ENCODE data around the gene KCNH3.

The KCNH3 gene

DNA sequence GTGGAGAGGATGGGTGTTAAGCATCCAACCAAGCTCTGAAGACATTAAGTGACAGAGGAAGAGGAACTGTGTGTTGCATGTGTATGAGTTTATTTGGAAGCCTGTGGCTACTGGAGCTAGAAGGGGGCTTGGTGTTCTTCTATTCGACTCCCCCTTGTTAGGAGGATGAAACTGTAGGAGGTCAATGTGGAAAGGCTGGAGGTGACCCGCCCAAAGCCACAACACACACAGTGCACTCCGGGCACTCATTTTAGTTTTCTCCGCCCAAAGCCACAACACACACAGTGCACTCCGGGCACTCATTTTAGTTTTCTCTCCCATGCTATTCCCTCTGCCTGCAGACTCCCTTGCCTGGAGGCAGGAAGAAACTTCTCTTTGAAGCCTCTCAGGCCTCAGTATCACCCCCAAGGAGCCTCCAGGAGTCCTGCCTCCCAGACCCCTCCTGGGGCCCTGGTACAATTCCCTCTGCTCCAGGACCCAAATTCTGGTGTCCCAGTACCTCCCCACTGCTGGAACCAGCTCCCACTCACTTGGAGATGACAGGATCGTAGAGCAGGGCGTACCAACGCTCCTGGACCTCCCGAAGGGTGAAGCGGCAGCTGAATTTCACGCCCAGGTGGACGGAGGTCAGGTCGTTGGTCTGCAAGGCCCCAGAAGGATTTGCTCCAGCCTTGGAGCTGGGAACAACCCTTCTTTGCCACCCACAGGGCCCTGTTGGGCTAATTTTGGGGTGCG lies 25.3 kb downstream of the KCNH3 start:
- no peak for DNase-seq

- no peak for DNase-seq
Measured at GRCh38 chr12:49564686-49565405, 26.0 kb downstream of the KCNH3 start.

- no peak for DNase-seq
Measured at GRCh38 chr12:49565406-49566265, 26.8 kb downstream of the KCNH3 start.

GRCh38 chr12:49566361-49566760 lies 27.5 kb downstream of the KCNH3 start:
- DNase-seq, result no peak

GRCh38 chr12:49567302-49567610 lies 28.4 kb downstream of the KCNH3 start:
- no peak for DNase-seq

DNA sequence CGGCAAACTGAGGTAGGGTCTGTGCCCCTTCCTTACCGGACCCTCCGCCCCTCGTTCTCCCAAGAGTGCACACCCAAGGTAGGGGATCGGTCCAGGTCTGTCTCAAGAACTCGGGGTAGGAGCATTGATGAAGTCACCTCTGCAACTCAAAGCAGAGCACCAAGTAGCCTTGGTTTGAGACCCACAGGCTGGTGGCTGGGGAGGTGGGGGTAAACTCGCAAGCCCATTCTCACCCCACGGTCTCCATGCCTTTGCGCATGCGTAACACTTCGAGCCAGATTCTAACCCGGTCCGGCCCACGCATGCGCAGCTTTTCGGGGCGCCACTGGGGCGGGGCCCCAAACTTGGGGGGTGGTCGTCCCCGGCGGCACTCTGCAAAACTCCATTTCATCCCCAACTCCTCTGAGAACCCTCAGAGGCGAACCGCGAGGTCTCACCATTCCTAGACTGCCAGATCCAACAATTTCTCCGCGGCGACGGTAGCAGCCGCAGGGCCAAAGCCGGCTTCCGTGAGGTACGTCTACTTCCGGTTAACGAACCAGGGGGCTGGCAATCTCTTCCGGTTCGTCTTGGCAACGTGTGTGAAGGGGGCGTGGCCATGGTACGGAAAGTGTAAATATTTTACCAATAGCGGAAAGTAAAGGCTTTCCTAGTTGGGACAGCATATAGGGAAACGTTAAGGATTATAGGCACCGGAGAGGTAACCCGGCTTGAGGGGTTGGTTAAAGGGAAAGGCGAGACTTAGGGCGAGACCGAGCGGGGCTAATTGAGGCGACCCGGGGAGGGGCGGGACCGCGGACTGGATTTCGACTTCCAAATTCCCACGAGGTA lies 29.0 kb downstream of the KCNH3 start, which contains the start of gene MCRS1:
Gene MCRS1 (minus strand): TSS at position 532 of the 831 bp plus-strand sequence. CDS start 1,411 bp downstream, outside the sequence.
- peak; percentile 95 for DNase-seq

DNA sequence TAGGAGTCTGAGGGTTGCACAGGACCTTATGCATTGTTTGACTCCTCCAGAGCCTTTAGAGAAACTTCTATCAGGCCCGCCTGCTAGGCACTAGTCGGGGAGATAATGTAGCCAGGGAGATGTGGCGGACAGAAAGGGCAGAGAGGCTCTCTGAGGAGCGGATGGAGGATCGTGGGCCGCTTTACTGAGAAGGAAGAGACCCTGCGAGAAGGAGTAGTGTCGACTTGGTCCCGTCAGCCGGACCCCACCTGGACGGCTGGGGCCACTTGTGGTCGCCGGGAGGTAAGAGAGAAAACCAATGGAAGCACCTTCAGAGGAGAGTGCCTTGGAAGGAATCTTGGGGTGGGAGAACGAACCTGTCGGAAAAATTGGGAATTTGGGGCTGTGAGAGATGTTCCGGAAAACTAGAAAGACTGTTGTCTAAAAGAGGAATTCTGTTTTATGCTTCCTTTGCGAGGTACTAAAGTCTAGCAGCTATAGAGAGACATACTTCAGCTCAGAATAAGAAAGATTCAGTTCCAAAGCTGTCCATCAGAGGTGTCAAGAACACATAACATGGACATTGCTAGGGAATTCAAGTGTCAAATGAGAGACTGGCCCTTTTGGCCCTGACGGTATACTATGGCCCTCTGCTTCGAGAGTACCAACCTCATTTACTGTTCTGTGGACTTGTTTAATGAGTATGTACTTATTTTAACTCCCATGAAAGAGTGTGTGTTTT lies 29.8 kb downstream of the KCNH3 start:
- DNase-seq, result peak; percentile 17

- DNase-seq, result no peak
Measured at GRCh38 chr12:49577589-49578315, 38.9 kb downstream of the KCNH3 start.

DNA sequence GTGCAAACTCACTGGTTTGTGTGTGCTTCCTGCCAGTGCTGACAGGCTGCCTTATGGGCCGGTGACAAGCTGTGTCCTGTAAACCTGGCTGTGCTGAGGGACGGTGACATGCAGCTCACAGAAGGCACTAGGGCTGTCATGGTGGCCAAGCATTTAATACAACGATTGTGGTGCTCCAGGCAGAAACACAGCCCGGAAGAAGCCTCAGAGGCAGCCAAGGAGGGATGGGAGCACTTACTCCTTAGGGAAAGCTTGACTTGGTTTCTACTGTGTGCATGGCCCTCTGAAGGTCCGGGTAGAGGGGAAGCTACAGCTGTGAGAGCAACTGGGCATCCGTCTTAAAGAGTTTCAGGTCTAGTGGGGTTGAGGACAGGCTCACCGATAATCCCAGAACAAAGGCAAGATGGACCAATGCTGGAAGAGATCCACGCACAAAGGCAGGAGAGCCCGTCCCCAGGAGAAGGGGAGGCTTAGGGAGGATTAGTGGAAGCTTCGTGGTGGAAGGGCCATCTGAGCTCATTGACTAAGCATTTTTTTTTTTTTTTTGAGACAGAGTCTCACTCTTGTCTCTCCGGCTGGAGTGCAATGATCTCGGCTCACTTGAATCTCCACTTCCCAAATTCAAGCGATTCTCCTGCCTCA lies 39.8 kb downstream of the KCNH3 start:
- no peak for DNase-seq

- DNase-seq, result peak; percentile 71
Measured at GRCh38 chr12:49580572-49581535, 42.0 kb downstream of the KCNH3 start.

DNA sequence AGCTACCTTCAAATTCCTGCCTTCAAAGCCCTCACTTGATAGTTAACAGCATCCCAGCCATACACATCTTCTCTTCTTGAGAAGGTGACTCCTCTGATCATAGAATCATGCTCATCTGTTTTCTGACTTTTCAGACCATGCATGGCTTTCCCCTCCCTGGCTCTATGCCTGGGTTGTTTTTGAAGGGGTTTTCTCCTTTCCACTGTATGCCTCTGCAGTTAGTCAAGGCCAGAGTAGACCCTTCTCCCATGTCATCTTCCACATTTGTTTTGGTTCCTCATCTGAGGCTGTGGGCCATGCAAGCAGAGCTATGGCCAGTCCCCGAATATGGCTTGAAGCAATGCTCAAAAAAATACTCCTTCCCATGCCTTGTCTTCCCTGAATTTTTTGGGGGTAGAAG lies 43.4 kb downstream of the KCNH3 start:
- DNase-seq, result no peak

DNA sequence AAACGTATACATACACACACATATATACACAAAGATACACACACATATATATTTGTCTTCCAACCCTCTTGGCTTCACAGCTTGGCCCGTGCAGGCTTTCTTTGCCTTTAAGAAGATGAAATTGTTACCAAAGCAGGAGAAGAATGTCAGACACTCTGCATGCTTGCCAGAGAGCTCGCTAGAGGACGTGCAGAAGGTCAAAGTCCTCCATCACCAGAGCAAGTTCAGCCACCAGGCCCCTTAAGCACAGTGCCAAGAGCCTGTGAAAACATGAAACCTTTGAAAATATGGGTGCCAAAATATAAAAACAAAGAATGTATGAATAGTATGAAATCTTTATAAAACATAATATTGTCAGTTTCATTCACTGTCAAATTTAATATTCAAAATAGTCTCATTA lies 44.0 kb downstream of the KCNH3 start:
- no peak for DNase-seq

GRCh38 chr12:49583366-49584094 lies 44.7 kb downstream of the KCNH3 start:
- DNase-seq, result no peak

DNA sequence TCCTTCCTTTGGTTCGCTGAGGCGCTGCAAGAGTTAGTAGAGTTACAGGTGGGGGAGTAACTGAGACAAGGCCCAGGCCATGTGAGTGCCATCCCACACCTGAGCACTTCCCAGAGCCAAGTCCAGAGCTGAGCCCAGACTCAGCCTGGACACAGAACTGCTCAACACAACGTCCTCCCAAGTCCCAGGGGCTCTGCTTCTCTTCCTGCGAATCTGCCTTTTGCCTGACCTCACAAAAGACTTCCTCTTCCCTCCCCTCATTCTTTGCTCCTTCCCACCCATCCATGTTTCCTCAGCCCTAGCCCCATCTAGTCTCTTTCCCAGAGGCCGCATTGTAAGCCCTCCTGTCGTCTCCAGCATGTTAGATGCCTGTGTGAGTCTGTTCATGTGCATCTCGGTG lies 45.8 kb downstream of the KCNH3 start:
- DNase-seq, result no peak

DNA sequence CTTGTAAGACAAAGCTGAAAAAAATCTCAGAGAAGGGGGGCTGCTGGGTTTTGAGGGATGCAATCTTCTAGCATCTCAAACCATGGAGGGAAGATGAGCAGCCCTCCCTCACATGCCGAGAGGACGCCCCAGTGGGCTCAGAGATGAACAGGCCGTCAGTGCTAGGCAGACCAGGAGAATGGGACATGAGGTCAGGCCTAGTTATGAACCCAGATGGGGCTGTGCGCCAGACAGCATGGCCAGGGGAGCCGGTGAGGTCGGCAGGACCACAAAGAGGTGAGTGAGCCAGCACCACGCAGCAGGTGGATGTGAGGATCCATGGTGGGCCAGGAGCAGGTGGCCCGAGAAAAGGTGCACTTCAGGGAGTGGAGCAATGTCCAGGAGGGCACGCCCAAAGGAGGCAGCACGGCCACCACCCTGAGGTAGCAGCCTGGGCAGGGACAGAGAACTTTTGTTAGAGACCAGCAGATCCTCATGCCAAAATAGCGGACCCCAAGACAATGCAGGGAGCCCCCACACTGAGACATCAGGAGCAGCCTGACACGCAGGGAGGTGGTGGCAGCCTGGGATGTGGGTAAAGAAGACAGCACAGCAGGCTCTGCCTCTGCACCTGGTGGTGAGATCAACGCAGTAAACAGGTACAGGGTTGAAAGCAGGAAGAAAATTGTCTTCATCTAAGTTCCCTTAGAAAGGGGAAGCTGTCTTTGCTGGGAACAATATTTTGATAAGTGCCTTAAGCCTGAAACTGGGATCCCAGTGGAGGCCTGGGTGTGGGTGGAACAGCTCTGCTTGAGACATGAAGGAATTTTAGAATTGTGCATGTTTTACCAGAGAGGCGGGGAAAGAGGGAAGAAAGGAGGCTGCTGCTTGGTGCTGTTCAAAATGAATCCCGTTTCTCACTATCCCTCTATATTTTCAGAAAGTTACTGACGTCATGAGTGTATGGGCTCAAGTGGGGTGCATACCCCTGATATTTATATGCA lies 46.9 kb downstream of the KCNH3 start:
- no peak for DNase-seq

GRCh38 chr12:49587174-49587908 lies 48.5 kb downstream of the KCNH3 start:
- DNase-seq, result no peak

GRCh38 chr12:49588281-49588680 lies 49.5 kb downstream of the KCNH3 start:
- DNase-seq, result no peak
